Fibroblast of gingiva (primary cell): ENCODE results near the gene PTTG2.

Experiments
- DNase-seq: peaks from one replicate; pipeline ENCODE4 v3.0.0-alpha.2; 2011; ENCODE audit warnings: low read depth

Gene PTTG2

GRCh38 chr4:37988670-37989069 is 28.5 kb downstream of the PTTG2 start:
- DNase-seq = no peak

- DNase-seq = no peak
Measured at GRCh38 chr4:37989398-37990260, 29.4 kb downstream of the PTTG2 start.

GRCh38 chr4:37990731-37991245 is 30.6 kb downstream of the PTTG2 start:
- no peak for DNase-seq

- no peak for DNase-seq
Measured at GRCh38 chr4:37991623-37992410, 31.6 kb downstream of the PTTG2 start.

- DNase-seq = no peak
Measured at GRCh38 chr4:37993806-37994205, 33.6 kb downstream of the PTTG2 start.

- no peak for DNase-seq
Measured at GRCh38 chr4:37994569-37994968, 34.4 kb downstream of the PTTG2 start.

- DNase-seq = no peak
Measured at GRCh38 chr4:37995299-37995821, 35.2 kb downstream of the PTTG2 start.

GRCh38 chr4:37995981-37996775 is 36.0 kb downstream of the PTTG2 start:
- DNase-seq = no peak

- DNase-seq = no peak
Measured at GRCh38 chr4:37998226-37998625, 38.0 kb downstream of the PTTG2 start.

- no peak for DNase-seq
Measured at GRCh38 chr4:37999000-37999716, 39.0 kb downstream of the PTTG2 start.

- DNase-seq = no peak
Measured at GRCh38 chr4:37999965-38000364, 39.8 kb downstream of the PTTG2 start.

- no peak for DNase-seq
Measured at GRCh38 chr4:38001927-38002326, 41.7 kb downstream of the PTTG2 start.

- DNase-seq = no peak
Measured at GRCh38 chr4:38002451-38003071, 42.4 kb downstream of the PTTG2 start.

GRCh38 chr4:38003102-38003501 is 42.9 kb downstream of the PTTG2 start:
- DNase-seq = no peak

GRCh38 chr4:38003628-38004027 is 43.4 kb downstream of the PTTG2 start:
- DNase-seq = no peak

GRCh38 chr4:38004062-38004461 is 43.9 kb downstream of the PTTG2 start:
- no peak for DNase-seq

- DNase-seq = no peak
Measured at GRCh38 chr4:38004887-38005286, 44.7 kb downstream of the PTTG2 start.

- no peak for DNase-seq
Measured at GRCh38 chr4:38005637-38006036, 45.4 kb downstream of the PTTG2 start.

- no peak for DNase-seq
Measured at GRCh38 chr4:38007645-38008044, 47.4 kb downstream of the PTTG2 start.

- no peak for DNase-seq
Measured at GRCh38 chr4:38008571-38009021, 48.4 kb downstream of the PTTG2 start.

GRCh38 chr4:38009421-38009820 is 49.2 kb downstream of the PTTG2 start:
- peak; percentile 4 for DNase-seq
